Activated CD8-positive, alpha-beta memory T cell treated with anti-CD3 and anti-CD28 coated beads, Interleukin-2, amount 50 U/mL, for 24 hours (primary cell): ENCODE results near the gene PLXND1.

ENCODE experiments used
- DNase-seq: peaks from one replicate; pipeline ENCODE4 v3.0.0-alpha.2; 2020; ENCODE audit errors: extremely low read depth

Gene PLXND1

DNA sequence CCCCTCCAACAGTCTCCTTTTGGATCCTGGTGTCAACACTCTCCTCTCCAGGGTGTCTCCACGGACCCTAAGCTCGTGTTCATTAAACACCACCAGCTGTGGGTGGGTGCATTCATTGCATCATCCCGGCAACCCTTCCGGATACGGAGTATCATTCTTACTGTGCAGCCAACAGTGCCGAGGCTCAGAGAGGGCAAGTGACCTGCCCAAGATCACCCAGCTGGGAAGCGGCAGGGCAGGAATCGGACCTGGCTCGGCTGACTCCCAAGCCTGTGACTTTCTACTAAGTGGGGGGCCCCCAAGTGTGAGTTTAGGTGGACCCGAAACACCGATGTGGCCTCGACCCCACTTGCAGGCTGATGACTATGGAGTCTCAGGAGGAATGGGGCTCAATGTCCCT lies 43.1 kb downstream of the PLXND1 start:
- no peak for DNase-seq

DNA sequence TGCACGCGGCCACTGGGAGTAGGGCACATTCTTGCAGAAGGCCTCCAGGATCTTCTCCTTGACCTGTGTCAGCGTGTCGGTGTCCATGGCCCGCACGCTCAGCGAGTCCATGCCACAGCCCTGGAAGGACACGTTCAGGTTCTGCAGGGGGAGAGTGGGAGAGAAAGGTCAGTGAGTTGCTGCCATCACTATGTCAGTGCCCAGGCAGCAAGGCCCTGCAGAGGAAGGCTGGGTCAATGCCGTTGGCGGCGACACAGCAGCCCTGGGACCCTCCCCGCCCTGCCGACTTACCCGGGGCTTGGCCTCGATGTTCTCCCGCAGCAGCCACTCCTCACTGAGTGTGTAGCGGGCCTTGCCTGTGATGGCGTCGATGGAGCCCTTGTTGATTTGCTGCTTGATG lies 43.7 kb downstream of the PLXND1 start:
- no peak for DNase-seq

DNA sequence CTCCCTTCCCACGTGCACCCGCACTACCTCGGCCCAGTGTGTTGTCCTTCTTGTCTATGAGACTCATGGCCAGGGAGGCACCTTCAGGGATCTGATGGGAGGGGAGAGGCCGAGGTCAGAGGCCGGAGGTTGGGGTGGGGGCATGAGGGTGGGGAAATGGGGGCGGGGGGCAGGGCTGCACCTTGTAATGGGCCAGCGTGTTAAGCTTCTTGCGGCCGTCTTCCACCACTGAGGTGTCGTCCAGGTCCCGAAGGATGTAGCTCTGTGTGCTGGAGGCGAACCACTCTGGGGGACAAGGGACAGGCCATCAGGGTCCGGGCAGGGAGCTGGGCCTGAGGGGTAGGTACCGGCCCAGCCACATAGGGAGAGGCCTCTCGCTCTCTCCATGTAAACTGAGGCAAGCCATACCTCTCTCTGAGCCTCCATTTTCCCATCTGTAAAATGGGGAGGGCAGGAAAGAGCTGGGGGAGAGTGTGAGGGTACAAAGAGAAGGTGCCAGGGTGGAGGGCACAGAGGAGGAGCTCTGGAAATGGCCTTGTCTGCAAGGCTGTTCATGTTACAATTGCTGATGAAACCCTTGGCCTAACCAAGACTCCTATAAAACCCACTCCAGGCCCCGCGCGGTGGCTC lies 44.7 kb downstream of the PLXND1 start:
- no peak for DNase-seq

DNA sequence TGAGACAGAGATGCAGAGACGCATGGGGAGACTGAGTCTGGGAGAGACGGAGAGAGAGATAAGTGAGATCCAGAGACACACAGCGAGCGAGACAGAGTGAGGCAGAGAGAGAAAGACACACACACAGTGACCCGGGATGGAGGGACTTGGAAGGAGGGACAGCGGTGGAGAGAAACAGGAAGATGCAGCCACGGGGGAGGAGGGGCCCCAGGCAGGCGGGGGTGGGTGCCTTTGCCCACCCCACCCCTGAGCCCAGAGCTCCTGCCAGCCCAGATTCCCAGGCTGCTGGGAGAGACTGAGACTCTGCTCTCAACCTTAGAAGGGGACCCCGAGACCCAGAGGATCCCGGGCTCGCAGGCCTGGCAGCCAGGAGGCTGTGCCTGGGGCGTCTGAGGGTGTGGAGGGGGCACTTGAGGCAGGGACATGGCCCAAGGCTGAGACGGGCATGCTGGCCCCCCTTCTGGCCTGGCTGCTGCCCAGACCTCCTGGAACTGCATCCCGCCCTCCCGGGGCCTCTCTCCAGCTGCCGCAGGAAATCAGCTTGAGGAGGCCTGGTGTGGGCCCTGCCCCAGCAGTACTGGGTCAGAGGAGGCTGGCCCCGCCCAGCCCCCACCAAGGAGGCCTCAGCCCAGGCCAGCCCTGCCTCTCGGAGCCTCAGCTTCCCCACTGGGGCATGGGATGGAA lies 45.4 kb downstream of the PLXND1 start:
- DNase-seq, result no peak

DNA sequence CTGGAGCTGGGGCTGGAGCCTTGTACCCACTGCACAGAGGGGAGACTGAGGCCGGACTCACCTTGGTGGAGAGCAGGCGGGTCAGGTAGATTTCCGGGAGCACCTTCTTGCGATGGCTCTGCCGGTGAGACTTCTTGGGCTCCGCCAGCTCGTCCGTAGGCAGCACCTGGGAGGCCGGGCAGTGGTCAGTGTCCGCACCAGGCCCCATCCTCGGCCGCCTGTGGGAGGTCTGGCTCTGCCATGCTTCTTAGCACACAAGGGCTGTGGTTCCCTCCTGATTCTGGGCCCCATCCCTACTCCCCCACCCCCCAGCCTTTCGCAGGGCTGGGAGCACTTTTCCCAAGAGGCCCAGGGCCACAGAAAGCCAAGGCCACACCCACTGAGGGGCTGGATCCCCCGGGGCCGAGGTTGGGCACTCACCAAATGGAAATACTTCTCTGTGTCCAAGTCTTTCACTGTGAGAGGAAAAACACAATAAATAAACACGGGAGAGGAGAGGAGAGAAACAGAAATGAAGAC lies 46.1 kb downstream of the PLXND1 start:
- no peak for DNase-seq

DNA sequence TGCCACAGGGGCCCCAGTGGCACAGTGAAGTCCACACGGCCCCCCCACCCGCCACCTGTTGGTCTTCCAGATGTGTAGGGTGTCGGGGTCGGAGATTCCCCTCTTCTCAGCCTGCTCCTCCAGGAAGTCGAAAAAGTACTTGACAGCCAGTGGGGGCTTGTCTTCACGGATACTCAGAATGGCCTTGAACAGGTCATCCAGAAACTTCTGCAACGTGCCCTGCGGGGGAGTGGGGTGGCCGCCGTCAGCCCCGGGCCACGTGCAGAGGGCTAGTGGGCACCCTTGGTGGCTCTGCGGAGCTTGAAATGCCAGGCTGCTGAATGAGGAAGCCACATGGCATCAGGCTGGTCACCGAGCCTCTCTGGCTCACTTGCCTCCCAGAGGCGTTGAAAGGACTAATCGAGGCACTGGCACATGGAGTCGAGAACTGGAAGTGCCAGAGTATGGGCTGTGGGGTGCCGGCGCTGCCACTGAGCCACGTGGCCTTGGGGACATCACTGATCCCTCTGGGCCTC lies 46.9 kb downstream of the PLXND1 start:
- no peak for DNase-seq

DNA sequence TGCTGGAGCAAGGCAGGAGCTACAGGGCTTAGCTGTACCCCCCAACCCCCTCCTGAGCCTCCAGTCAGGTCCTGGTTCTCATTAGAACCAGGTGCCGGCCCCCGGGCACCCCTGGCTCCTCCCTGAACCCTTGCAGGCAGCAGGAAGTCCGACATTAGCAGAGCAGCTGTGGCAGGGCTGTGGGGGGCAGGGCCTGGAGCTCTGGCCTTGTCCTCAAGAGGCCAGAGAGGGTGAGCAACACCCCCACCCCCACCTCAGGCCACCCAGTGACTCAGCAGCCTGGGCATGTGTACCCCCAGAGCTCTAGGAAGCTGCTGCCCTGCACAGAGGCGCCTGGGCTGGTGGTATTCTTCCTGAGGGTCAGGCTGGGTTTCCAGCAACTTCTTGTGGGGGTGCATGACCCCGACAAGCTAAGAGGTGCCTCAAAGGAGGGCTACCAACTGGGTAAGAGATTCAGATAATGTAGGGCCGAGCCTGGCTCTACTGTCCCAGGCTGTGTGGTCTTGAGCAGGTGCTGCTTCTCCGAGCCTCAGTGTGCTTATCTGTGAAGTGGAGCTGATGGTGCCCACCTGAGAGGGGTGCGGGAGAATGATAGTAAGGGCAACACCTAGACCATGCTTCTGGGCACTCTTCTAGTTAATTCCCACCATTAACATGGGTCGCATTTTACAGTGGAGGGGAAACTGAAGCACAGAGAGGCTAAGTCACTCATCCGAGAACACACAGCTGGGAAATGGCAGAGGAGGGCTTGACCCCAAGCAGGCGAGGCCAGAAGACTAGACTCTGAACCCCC lies 47.5 kb downstream of the PLXND1 start:
- no peak for DNase-seq

DNA sequence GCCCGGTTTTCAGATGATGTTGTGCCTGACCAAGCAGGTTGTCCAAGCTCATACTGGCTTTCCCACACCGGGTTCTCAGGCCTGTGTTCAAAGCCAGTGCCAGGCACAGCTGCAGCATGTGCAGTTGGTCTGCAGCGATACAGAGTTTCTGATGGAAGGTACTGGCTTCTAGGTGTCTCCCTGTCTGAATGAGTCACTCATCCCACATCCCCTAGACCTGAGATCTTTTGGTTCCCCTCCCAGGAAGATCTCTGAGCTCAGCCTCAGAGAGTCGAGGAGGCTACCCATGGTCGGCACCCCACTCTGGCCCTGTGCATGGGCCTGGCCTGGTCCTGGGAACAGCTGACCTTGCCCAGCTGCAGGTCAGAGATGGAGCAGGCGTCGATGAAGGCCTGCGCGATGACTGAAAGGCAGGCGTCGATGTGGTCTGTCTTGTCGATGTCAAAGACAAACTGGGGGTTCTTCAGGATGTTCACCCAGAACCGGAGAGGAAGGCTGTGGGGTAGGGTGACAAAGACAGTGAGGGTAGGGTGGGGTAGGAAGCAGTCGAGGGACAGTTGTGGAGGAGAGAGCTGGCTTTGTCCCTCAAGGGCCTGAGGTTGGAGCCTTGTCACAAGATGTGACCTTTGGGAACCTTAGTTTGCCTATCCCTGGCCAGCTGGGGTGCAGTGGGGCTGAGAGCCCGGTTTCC lies 48.2 kb downstream of the PLXND1 start:
- no peak for DNase-seq

DNA sequence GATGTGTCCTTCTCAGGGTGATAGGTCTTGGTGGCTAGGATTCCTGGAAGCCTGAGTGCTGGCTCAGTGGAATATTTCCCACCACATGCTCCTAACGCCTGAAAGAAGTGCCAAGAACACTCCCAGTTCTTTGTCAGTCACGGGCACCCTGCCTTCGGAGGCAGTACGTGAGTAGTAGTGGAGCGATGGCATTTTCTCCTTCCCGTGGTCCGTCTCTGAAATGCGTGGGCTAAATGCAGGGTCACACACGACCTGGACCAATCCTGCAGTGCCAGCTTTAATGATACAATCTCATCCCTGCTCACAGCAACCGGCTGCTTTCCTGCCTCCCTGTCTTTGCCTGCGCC lies 49.0 kb downstream of the PLXND1 start:
- no peak for DNase-seq

DNA sequence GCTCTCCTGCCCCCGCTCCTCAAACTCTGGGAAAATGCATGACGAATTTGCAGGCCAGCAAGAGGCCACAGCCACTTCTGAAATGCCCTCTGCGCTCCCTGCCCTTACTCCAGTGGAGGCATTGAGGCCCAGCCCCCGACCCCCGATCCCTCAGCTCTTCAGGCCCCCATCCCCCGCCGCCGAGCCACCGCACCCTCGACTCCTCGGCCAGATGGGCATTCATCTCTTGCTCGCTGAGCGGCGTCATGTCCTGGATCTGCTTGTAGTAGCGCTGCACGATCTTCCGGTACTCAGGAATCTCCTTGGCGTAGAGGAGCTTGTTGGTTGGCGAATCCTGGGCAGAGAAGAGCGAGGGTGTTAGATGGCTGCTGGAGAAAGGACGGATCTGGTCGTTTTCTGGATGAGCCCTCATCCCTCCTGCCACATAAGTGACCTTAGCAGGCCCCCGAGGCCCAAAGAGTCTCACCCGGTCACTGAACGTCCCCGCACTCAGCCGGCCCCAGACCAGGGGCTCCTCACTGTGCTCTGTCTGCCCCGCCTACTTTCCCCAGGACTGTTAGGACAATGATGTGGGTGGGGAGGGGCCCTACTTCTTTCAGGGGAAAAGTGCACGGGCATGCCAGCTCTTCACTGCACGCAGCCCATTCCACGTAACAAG lies 49.5 kb downstream of the PLXND1 start:
- DNase-seq, result no peak

DNA sequence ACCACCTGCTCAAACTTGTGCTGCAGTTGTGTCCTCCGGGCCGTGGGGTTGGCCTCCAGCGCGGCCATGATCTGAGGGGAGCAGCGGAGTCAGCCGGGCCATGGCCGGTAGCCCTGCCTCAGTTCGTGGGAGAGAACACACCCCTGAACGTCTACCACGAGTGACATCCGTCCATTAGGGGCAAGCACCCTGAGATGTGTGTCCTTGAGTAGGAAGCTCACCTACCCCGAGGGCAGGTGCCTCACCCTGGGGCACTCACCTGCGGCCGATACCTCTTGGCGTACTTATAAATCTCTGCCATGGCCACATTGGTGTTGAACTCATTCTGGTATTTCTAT lies 50.1 kb downstream of the PLXND1 start:
- DNase-seq, result no peak

DNA sequence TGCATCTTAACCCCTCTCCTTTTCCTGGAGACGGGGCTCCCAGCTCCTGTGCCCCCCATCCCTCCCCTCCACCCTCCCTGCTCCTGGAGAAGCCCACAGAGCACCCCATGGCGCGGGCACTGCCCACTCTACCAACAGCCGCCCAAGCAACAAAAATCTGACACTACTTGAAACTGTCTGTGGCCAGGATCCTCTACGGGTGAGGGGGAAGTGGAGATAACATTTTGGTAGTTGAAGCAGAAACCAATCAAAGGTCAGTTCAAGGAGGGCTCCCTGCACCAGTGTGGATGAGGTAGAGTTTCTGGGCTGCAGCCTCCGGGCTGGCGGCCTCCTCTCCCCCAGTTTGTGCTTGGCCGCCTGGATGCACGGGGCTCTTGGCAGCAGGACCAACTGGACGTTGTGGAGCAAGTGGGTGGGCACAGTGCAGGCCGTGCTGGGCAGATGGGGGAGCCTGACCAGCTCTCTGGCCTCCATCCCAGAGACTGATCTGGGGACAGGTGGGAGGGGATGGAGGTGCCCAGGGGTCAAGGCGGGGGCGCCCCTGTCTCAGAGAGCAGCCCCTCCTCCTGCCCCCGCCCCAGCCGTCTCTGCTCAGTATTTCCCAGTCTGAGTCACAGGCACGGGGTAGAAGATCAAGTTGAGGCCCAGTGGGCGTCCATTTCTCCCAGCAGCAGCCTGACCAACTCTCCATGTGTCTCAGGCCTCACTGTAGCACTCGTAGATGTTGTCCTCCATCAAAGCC lies 50.7 kb downstream of the PLXND1 start:
- no peak for DNase-seq

DNA sequence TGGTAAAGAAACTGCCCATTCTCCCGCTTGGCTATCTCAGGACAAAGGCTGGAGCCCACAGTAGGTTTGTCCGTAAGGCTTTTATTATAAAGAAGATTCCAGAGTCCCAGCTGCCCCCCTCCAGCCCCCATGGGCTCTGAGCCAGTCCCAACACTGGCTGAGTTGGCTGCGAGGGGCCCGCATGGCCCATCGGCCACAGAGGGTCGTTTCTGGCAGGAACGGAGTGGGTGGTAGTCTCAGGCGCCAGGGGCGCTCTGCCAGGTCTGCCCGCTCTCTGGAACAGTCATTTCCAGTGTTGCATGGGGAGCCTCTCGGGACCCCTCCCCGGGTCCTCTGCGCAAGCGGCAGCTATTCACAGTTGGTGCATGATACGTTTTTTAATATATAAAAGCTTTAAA lies 51.3 kb downstream of the PLXND1 start:
- DNase-seq, result no peak

DNA sequence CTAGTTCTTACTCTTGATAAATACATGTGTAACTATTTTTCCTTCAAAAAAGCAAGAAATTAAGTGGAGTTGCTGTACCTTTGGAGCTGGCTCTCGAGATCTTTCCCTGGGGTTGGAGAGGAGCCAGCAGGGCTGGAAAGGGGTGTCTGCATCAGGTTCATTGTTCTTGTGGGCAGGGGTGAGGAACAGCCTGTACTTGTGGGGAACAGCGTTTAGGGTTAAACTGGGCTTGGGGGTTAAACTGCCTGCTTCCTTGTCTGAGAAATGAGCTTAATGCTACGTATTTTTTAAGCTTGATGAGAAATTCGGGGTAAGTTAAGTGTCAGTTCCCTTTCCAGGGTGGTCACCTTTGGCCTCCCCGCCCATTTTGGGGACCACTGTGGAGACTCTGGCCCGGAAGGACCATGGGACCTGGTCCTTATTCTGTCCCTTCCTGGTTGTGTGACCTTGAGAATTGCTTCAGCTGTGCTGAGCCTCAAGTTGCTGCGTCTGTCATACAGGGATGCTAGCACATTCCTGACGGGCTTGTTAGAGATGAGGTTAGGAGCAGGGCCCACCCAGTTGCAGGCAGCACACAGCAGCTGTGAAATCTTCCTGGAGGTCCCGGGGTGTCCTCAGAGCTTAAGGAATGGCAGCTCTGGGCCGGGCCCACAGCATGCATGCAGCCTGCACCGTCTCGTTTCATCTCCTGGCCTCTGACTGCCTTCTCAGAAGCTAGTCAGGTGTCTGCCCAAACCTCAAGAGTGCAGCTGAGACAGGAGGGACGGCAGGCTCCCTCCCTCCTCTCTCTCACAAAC lies 51.9 kb downstream of the PLXND1 start:
- DNase-seq, result no peak

DNA sequence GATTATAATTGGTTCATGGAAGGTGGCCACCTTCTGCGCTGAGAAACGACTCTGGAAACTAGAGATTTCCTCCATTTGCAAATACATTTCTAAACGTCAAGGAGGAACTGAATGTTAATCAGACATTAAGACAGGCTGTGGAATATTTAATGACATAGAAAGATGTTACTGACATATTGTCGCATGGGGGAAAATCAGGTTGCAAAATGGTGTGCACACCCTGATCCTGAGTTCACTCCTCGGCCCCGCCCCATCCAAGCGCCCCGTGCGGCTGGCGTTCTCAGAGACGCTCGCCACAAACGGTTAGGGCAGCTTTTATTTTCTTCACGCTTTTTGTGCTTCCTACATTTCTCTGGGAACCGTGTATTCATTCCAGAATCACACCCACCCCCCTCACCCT lies 52.8 kb downstream of the PLXND1 start:
- no peak for DNase-seq

DNA sequence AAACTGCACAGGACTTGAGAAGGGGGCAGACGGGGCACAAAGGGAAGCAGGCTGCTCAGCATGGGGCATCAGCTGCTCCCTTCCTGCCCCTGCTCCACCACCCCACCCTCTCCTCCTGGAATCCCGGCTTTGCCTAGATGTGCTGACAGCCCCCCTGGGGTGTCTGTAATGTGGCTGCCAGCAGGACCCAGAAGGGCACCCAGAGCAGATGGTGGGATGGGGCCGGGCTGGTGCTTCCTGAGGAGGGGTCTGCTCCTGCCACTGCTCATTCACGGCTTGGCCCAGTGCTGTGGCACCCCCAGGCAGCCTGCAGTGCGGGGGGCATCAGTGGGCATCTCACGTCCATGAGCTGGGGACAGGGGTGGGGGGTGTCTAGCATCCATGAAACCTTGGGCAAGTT lies 53.3 kb downstream of the PLXND1 start:
- DNase-seq, result no peak

DNA sequence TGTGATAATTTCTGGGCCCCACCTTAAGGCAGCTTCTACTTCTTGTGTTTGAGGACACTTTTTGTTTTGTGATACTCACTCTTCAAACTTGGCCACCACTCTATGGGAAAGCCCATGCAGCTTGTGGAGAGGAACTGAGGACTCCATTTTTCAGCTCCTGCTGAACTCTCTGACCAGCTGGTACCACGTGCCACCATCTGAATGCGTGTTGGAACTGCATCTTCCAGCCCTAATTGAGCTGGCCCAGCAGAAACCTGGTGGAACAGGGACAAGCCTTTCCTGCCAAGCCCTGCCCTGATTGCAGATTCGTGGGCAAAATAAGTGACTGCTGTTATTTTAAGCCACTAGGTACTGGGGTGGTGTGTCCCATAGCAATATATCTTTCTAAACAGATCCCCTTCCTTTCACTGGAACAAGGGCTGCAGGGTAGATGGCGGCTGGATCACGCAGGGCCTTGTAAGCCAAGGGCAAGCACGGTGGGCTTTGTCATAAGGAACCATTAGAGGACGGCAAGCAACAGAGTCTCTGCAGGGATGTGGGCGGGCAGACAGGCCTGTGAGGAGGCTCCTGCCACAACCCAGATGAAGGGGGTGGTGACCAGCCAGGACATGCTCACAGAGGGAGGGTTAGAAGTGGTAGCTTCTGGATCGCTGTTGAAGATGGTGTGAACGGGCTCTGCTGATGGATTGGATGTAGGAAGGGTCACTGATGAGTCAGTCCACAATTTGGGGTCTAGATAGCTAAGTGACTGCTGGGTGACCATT lies 54.0 kb downstream of the PLXND1 start:
- DNase-seq, result no peak

DNA sequence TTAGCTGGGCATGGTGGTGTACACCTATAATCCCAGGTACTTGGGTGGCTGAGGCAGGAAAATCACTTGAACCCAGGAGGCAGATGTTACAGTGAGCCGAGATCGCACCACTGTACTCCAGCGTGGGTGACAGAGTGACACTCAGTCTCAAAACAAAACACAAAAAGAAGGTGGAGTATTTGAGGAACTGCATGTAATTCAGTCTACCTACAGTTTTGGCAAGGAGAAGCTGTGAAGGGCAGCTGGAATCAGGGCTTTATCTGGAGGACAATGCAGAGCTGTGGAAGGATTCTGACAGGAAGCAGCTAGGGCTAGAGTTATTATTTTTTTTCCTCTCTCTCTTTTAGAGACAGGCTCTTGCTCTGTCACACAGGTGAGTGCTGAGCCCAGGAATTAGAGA lies 56.7 kb downstream of the PLXND1 start:
- DNase-seq, result no peak

DNA sequence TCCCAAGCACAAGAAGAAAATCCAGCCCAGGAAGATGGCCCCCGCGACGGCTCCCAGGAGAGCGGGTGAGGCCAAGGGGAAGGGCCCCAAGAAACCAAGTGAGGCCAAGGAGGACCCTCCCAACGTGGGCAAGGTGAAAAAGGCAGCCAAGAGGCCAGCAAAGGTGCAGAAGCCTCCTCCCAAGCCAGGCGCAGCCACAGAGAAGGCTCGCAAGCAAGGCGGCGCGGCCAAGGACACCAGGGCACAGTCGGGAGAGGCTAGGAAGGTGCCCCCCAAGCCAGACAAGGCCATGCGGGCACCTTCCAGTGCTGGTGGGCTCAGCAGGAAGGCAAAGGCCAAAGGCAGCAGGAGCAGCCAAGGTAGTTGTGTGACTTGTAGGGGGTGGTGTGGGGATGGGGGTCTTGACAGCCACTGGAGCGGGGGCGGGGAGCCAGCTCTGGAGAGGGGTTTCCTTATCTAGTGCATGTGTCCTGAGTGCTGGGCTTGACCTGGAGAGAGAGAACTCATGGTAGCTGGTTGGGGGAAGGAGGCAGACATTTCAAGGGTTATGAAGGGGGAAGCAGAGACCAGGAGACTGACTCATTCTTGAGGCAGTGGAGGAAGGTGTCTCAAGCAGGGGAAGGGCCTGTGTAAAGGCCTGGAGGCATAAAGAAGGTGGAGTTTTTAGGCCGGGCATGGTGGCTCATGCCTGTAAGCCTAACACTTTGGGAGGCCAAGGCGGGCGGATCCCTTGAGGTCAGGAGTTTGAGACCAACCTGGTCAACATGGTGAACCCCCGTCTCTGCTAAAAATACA lies 57.3 kb downstream of the PLXND1 start:
- no peak for DNase-seq
